Measurements from ENCODE around the gene TMEFF2. TPM values are rescaled to one million over a fixed set of nuclear protein-coding genes. Genes with fewer than 3 reads are reported as not detected.

TMEFF2 gene
- total and polyA plus RNA-seq, 2 experiments from 2014 or later: 1.7 to 2.2 TPM

DNA sequence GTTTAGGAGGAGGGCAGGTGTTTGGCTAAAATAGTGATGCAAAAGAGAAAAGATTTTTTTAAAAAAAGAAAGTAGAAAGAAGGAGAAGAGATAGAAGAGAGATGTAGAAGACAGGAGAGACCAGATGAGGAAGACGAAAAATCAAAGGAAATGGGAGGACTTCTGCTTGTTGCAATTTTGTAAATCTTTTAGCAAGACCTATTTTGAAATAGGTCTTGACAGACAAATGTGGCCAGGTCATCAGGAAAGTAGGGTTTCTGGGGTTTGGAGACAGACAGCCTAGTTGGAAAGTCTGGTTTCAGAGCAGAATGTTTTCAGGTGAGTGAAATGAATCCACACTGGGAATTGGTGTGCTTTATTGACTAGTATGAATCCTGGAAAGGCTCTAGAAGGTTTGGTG lies 243.4 kb downstream of the TMEFF2 start (continued):
- TF ChIP-seq EZH2phosphoT487 (IDR thresholded peaks at IDR 0.05; ENCODE audit: unreplicated experiment) (no peak), NANOG (IDR thresholded peaks at IDR 0.05; ENCODE audit: borderline replicate concordance) (no peak), EZH2 (IDR thresholded peaks at IDR 0.05; ENCODE audit: low read depth, unreplicated experiment) (no peak), POLR2AphosphoS5 (IDR thresholded peaks at IDR 0.05; ENCODE audit: low read depth) (no peak), JUNB (IDR thresholded peaks at IDR 0.05; ENCODE audit: unreplicated experiment) (no peak)

DNA sequence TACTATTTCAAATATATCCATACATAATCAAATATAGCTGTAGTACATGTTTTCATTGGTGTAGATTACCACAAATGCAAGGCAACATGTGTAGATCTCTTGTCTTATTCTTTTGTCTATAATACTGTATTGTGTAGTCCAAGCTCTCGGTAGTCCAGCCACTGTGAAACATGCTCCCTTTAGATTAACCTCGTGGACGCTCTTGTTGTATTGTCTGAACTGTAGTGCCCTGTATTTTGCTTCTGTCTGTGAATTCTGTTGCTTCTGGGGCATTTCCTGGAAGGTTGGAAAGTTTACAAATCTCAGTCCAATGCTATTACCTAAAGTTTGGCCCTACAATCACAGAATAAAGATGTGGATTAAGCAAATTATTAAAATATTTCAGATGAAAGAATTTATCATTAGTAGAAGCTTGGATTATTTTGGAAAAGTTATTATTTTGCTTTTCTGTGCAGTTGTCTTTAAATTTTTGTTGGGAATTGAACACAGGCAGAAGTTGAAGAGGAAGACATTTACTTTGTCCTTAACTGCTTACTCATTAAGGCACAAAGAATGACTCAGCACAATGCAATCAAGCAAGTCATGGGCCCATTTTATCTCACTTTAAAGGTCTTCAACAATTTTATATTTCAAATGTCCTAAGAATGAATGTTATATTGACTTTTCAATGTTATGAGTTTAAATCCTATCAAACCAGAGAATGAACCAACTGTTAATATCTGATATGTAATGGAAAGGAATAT lies 244.4 kb downstream of the TMEFF2 start:
- H3K27ac ChIP-seq (ENCODE audit: low read depth): no peak overlapping the region
- H3K9me3 Mint-ChIP-seq: no peaks in the 10 kb centered on the region

More for the DNA sequence above, 244.4 kb downstream of the TMEFF2 start:
- ATAC-seq: no peak
- H3K4me3 ChIP-seq: no peak overlapping the region
- no peaks in the 10 kb centered on the region for H3K4me1 Mint-ChIP-seq
- H4K20me1 ChIP-seq (replicated peaks; ENCODE audit: insufficient read depth): no peaks in the 10 kb centered on the region
- H3K9me2 ChIP-seq (ENCODE audit: insufficient read depth): no peaks in the 10 kb centered on the region
- H3K36me3 ChIP-seq (ENCODE audit: insufficient read depth): no peaks in the 10 kb centered on the region
- H3K4me1 ChIP-seq (ENCODE audit: insufficient read depth): no peaks in the 10 kb centered on the region
- no peaks in the 10 kb centered on the region for H3F3A ChIP-seq (replicated peaks; ENCODE audit: low read depth)
- DNase-seq (ENCODE audit: low spot score): peak; percentile 33
- no peak overlapping the region for H3K4me3 Mint-ChIP-seq
- H3K36me3 Mint-ChIP-seq (ENCODE audit: low read depth): no peaks in the 10 kb centered on the region
- no peak overlapping the region for H3K4me2 ChIP-seq
- no peaks in the 10 kb centered on the region for H3K27me3 ChIP-seq (ENCODE audit: insufficient read depth)
- TF ChIP-seq EZH2phosphoT487 (IDR thresholded peaks at IDR 0.05; ENCODE audit: unreplicated experiment) (no peak), STAT1 (IDR thresholded peaks at IDR 0.05; ENCODE audit: unreplicated experiment) (no peak), EZH2 (IDR thresholded peaks at IDR 0.05; ENCODE audit: low read depth, unreplicated experiment) (no peak), JUNB (IDR thresholded peaks at IDR 0.05; ENCODE audit: unreplicated experiment) (no peak), POLR2AphosphoS5 (IDR thresholded peaks at IDR 0.05; ENCODE audit: low read depth) (no peak)
- TF ChIP-seq, protein P1, sequence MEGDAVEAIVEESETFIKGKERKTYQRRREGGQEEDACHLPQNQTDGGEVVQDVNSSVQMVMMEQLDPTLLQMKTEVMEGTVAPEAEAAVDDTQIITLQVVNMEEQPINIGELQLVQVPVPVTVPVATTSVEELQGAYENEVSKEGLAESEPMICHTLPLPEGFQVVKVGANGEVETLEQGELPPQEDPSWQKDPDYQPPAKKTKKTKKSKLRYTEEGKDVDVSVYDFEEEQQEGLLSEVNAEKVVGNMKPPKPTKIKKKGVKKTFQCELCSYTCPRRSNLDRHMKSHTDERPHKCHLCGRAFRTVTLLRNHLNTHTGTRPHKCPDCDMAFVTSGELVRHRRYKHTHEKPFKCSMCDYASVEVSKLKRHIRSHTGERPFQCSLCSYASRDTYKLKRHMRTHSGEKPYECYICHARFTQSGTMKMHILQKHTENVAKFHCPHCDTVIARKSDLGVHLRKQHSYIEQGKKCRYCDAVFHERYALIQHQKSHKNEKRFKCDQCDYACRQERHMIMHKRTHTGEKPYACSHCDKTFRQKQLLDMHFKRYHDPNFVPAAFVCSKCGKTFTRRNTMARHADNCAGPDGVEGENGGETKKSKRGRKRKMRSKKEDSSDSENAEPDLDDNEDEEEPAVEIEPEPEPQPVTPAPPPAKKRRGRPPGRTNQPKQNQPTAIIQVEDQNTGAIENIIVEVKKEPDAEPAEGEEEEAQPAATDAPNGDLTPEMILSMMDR (conservative IDR thresholded peaks at IDR 0.05; ENCODE audit: low read depth in 2 of 2): no peak
- TF ChIP-seq, protein P2, sequence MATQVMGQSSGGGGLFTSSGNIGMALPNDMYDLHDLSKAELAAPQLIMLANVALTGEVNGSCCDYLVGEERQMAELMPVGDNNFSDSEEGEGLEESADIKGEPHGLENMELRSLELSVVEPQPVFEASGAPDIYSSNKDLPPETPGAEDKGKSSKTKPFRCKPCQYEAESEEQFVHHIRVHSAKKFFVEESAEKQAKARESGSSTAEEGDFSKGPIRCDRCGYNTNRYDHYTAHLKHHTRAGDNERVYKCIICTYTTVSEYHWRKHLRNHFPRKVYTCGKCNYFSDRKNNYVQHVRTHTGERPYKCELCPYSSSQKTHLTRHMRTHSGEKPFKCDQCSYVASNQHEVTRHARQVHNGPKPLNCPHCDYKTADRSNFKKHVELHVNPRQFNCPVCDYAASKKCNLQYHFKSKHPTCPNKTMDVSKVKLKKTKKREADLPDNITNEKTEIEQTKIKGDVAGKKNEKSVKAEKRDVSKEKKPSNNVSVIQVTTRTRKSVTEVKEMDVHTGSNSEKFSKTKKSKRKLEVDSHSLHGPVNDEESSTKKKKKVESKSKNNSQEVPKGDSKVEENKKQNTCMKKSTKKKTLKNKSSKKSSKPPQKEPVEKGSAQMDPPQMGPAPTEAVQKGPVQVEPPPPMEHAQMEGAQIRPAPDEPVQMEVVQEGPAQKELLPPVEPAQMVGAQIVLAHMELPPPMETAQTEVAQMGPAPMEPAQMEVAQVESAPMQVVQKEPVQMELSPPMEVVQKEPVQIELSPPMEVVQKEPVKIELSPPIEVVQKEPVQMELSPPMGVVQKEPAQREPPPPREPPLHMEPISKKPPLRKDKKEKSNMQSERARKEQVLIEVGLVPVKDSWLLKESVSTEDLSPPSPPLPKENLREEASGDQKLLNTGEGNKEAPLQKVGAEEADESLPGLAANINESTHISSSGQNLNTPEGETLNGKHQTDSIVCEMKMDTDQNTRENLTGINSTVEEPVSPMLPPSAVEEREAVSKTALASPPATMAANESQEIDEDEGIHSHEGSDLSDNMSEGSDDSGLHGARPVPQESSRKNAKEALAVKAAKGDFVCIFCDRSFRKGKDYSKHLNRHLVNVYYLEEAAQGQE (IDR thresholded peaks at IDR 0.05; ENCODE audit: unreplicated experiment): no peak
- no peaks in the 10 kb centered on the region for H3K79me2 ChIP-seq (replicated peaks; ENCODE audit: insufficient read depth)
- H3K27me3 Mint-ChIP-seq (ENCODE audit: insufficient read depth, low read depth, poor library complexity): peaks cover 1% of the 10 kb centered on the region
- H2AFZ ChIP-seq: no peak overlapping the region; the same call in 1 of the 2 replicates
- H3K27ac Mint-ChIP-seq: peak overlapping the region; percentile 74
